Measurements from ENCODE around the gene COL25A1.

Gene COL25A1

DNA sequence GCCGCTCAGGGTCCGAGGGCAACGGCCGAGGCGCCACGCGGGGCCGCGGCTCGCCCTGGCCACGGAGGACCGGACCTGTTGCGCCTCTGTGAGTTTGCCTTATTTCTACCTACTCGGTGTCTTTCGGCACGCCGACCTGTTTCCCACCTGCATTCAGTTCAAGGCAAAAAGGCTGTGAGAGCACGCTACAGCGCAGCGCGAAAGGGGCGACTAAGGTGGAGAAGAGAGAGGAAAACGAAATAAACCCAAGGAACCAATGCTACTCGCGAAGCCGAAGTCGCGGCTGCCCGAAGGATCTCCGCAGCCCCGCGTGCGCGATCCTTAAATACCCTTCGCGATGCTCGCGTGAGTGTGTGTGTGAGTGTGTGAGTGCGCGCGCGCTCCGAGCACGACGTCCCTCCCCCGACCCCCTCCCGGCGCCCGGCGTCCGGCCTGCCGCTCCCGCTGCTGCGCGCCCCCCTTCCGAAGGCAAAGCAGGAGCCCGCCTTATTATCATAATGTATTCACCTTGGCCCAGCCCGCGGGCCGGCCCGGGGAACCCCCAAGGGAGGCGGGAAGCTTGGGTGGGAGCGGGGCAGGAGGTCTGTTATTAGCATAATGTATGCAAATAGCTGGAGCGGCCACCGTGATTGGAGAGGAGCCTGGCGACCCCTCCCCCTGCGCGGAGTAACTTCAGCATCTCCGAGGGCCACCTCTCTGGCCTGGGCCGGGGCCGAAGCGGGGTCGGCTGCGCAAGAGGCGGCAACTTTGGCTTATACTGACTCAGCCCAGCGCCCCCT lies at the start of gene COL25A1:
TSS of gene COL25A1 (minus strand) at position 298 of the 779 bp plus-strand sequence.
- DNase-seq = no peak

DNA sequence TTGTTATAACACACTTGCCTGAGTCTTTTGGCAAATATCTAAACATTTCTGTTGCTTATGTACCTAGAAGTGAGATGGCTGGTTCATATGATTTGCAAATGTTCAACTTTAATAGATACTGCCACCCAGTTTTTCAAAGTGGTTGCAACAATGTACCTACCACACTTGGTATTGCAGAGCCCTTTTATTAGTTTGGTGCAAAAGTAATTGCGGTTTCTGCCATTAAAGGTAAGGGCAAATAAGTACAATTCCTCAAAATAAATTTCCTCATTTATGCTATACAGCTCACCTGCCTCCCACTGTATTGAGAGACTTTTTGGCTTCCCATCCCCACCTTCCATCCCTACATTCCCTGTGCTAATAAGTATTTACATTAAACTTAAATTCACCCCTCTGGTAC lies 47.7 kb upstream of the COL25A1 start:
- DNase-seq = no peak

DNA sequence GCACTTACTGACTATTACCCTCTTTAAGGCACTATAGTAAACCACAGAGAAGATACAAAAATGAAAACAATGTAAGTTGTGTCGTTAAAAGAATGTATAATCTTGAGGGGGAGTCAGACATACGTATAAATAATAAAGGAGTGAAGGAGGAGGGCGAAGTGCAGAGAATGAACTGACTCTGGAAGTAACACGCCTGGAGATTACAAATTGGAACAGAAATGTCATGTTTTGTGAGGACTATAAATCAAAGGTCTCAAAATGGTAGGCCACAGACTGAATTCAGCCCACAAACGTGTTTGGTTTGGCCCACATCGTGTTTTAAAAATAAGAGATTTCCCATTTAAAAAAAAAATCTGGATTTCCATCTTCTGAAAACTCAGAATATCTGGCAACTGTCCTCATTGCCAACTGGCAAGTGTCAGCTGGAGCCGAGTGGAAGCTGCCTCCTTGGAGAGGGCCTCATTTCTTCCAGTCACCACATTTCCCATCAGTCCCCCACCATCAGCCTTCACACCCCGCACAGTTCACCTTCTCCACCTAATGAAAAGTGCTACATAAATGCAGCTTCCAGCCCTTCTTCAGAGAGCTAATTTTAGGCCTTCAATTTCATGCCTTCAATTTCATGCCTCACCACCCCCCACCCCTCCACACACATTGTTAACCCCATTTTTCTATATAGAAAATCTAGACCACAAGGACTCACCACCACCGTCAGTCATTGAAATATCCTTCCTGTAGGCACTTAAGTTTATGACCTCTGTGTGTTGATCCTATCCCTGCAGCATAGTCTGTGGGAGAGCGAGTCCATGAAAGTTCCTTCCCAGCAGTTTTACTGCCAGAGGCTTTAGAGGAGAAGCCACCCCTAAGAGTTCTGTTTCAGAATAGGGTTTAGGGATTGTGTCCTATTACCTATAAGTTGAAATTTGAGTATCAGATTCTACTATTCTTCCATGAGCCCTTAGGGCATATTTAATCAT lies 32.0 kb upstream of the COL25A1 start:
- no peak for DNase-seq

DNA sequence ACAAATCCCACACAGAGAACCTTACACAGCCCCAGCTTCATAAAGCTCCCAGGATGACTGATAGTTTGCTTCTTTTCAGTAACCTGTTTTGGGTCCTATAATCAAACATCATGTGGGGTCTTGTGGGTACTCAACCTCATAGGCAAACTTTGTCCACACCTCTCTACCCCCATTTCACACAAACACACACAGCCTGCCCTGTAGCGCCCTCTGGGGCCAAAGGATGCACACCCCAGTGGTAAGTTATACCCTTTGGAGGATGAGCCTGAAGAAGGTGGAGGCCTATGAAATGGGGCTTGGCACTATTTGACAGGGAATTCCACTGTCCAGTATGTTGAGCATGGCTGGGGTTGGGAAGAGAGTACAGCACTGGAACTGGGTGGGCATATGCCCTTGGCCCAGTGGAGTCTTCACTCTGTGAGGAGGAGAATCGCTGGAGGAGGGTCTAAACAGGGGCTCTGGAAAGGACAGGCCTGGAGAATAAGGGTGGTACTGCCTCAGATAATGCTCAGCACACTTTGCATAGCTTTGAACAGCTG lies 30.5 kb upstream of the COL25A1 start:
- no peak for DNase-seq

DNA sequence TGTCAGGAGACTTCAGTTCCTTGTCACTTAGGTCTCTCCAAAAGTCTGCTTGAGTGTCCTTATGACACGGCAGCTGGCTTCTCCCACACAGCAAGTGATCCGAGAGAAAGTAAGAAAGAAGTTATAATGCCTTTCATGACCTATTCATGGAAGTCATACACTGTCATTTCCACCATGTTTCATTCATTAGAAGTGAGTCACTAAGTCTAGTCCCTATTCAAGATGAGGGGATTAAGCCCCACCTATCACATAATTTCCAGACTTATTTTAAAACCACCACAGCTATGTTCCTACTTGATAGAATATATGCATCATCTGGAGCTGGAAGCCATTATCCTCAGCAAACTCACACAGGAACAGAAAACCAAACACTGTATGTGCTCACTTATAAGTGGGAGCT lies 25.2 kb upstream of the COL25A1 start:
- DNase-seq = no peak

DNA sequence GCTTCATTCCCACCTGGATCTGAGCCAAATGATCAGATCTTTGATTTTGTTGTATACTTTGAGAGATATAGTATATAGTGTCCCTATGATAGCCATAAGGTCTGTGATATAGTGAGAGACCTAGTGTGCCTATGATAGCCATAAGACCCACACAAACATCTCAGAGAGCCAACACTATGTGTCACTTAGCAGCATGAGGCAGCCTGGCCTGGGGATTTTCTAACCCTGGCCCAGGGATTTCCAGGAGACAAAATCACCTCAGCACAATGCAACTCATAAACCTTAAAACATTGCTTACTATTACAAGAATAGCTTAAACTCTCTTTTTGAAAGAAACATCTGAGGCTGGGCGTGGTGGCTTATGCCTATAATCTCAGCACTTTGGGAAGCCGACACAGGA lies 23.2 kb upstream of the COL25A1 start:
- DNase-seq = no peak

DNA sequence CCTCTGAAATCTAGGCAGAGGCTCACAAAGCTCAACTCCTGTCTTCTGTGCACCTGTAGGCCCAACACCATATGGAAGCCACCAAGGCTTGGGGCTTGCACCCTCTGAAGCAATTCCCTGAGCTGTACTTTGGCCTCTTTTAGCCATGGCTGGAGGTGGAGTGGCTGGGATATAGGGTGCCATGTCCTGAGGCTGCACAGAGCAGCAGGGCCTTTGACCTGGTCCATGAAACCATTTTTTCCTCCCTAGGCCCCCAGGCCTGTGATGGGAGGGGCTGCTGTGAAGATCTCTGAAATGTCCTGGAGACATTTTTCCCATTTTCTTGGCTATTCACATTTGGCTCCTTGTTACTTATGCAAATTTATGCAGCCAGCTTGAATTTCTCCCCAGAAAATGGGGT lies 20.9 kb upstream of the COL25A1 start:
- DNase-seq = no peak

DNA sequence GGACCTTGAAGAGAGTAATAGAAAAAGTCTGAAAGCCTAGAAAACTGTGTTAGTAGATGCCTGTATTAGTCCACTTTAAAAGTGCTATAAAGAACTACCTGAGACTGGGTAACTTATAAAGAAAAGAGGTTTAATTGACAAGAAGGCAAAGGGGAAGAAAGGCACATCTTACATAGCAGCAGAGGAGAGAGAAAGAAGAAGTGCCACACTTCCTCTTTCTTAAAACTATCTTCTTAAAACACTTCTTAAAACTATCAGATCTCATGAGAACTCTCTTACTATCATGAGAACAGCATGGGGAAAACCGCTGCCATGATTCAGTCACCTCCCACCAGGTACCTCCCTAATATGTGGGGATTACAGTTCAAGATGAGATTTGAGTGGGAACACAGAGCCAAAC lies 18.8 kb upstream of the COL25A1 start:
- no peak for DNase-seq

DNA sequence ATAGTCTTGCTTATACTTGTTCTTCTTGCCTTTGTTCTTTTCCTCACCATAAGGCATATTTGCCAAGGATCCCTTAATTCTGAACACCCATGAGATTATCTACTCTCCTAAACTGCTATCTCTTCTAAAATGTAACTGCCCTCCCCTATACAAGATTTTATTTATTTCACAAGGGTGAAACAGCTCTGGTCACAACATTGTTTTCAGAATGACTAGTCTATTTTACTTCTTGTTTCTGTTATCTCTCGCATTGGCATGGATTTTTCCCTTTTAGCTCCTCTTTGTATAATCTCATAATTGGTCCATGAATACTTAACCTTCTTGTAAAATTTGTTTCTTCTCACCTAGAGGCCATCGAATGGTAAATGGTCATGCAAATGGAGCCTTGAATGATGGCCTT lies 17.2 kb upstream of the COL25A1 start:
- DNase-seq = no peak

DNA sequence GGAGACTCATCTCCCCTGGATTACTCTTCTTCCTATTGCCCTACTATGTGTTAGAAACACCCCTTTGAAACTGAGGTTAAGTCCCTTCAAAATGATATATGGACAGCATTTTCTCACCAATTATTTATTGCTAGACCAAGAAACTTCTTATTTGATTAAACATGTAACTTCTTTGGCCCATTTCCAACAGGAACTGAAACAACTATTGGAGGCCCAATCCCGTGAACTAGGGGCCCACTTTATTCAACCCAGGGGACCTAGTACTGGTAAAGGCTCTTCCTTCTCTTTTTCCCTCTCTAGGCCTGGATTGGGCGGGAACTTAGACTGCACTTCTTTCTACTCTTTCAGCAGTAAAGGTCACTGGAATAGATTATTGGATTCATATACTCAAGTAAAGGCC lies 16.7 kb upstream of the COL25A1 start:
- DNase-seq = no peak

DNA sequence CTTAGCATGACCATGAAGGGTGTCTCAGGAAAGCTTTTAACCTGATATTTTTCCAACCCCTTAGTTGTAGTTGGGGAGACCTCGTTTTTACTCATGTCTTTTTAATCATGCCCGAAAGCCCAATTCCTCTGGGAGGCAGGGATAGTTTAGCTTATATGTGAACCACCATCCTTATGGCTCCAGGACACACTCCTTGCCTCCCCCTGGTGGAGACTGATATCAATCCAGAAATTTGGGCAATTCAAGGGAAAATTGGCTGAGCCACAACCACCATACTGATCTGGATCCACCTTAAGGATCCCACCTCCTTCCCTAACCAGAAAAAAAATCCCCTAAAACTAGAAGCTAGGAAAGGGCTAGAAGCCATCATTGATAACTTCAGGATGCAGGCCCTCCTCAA lies 13.4 kb upstream of the COL25A1 start:
- no peak for DNase-seq

DNA sequence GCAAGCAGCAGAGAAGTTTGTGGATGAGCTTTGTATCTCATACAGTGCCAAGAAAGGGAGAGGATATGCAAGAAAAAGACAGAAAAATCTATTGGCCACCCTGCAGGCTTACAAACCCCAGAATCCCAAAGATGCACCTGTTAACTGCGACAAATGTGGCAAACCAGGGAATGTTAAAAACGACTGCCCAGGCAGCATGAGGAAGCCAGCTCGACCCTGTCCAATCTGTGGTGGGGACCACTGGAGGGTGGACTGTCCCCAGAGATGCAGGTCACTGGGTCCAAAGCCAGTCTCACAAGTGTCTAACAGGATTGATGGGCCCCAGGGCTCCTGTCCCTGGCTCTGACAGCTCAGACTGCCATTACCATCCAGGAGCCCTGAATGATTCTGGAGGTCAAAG lies 12.9 kb upstream of the COL25A1 start:
- DNase-seq = no peak

DNA sequence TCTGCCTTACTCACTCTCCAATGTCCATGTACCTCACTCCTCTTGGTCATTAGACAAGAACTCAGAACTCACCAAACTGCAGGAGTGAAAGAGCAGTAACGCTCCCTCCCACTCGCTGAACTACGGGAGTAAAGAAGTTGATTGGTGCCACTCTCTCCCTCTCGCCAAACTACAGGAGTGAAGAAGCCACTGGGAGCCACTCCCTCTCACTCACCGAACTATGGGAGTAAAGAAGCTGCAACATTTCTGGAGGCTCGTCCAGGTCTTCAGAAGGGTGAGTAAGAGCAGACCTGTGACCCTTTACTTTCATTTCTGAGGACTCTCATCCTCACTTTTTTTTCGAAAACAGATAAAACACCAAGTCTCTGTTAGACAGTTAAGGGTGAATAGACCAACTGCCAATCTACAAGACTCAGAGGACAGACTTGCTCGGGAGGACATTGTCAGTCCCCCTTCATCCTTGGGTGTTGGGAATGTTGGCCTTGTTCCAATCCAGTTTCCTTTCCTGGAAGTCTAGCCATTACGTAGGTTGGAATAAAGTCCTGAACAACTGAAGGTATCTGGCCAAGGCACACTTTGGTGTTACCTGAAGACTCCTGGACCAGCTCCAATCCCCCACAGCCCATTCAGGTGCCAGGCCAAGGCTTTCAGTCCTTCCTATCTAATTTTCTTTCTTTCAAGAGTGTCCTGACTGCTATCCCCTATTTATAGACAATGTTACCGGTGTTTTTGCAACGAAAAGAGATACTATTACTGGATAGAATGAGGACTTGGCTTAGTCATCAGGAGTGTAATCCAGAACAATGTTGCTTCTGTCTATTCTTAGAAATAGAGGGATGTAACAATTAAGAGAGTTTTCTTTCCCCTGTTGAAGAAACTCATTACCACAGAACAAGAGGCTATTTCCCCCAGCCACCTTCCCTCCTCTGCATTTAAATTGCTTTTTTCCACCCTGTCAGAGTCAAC lies 11.0 kb upstream of the COL25A1 start:
- no peak for DNase-seq

DNA sequence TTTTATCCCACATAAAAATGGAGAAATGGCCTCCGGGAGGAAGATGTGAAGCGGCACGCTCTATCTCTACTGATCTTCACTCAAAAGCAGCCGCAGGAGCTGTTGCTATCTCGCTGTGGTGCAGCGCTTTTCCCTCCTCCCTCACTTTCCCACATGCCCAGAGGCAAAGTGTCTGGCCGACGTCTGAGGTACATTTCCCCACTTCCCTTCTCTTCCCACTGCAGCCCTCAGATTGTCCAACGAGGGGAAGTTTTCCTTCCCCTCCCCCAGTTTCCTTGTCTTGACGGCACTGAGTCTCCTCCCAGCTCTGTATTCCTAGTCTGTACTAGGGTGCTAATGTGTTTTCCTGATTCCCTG lies 660 bp upstream of the COL25A1 start:
- DNase-seq = no peak

DNA sequence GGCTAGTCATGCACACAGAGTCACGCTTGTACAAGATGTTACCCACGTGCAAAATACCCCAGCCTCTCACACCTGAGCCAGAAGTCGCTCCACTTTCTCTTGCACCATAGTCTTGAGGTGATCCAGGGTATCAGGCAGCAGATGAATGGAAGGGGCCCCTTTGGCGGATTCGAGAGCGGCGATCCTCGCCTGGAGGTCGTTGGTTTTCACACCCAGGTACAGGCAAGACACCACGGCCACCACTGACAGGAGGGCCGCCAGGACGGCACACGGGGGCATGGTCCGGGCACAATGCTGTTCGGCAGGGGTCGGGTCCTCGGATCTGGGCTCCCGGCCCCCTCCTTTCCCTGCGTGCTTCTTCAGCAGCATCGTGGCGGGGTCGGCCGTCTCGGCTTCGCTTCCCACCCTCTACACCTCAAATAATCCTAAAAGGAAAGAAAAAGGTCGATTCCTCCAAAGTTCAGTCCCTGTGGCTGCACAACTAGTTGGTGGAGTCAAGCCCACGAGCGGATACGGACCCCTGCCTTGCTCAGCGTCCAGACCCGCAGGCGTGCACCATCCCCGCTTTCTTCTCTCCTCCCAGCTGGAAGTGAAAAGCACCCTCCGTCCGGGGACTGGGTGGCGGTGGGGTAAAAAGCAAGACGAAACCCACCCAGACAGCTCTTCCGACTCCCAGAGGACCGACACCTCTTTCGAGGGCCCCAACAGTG lies 652 bp downstream of the COL25A1 start:
- DNase-seq = no peak

DNA sequence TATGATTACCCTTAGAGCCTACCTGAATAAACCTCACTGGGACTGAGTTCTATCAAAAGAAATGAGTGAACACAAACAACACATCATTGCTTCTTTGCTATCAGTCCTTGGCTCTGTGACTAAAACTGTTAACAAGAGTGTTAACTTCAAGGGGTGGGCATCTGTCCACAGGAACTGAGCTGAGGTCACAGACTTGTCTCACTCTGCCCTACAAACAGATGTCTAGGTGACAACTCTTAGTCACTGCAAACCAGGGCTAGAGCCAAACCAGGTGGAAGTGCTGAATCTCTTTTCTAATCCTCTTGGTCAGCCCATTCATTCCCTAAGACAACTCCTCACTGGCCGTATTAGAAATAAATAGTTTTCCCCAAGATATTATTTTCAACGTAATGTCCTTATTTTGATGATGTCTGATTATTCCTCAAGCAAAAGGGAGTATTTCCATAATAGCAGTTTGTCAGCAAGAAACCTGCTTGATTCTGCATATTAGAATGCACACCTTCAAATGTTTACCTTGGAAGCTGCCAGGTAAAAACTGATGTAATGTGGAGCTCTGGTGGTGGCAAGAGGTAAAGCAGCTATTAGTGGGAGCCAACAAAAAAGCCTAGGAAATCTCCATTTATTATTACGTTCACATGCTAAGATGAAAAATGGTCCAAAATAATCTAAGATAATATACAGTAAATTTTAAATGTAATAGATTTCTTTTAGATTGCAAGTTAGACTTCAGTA lies 4.0 kb downstream of the COL25A1 start:
- DNase-seq = no peak

DNA sequence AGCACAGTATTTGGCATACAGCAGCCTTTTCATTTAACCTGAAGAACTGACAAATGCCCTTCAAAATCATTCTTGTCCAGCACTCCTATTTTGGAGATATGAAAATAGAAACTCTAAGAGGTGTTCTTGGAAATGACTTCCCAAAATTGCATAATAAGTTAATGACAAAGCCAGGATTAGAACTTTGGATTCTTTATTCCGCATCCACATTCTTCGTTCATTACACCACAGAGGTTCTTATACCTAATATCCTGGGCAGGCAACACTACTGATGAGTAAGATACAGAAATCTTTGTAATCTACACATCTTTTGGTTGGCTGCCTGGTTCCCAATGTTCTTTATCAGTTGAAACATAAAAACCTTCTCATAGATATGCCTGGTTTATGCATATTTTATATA lies 5.9 kb downstream of the COL25A1 start:
- no peak for DNase-seq

DNA sequence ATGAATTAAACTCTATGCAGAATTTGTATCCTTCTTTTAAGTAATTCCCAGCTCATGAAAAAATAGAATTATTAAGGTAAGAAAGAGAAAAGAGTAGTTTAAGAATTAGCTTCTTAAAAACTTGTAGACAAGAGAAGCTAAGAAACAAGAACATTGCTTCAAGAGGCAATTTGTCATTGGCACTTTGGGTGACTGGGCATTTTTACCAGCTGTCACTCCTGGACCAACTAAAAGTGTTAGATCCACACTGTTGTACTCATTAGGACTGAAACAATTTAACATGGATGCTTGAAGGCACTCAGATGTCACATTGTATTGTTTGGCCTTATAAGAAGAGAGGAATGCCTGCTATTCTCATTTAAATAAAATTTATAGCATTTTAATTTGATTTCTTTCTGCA lies 7.4 kb downstream of the COL25A1 start:
- no peak for DNase-seq

DNA sequence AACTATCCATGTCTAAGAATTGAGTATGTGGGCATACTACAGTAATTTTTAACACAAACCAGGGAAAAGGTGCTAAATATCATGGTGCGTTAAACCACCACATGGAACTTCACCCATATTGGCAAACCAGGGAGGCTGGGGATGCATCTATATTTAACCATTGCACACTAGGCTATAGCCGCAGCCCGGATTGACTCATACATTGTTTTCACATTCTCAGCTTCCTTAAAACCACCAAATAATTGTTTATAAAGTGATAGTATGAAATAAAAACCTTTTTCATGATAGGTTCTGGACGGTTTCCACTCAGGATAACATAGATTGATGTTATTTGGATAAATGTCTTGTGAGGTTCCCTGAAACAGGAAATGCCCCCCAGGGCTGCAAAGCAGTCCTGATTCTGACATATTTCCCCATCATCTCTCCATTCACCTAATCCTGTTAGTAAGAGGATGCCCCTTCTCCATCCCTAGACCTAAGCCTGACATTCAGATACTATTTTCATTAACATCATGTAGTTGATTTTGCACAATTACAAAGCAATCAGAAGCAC lies 7.9 kb downstream of the COL25A1 start:
- no peak for DNase-seq

DNA sequence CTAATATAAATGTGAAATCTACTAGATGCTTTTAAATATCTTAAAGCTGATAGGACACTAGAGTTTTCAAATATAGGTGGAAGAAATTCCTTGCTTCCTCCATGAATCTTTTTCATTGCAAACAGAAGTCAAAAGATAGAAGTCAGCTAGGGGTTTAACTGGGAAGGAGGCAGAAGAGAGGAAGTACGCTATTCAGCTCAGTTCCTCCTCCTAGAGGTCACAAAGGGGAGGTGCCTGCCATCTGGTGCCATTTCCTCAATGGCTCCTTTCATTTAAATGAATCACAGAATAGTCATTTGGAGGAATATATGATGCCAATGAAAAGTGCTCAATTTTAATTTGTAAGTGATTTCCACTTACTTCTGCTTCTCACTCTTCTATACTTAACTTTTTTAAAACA lies 8.5 kb downstream of the COL25A1 start:
- DNase-seq = no peak

DNA sequence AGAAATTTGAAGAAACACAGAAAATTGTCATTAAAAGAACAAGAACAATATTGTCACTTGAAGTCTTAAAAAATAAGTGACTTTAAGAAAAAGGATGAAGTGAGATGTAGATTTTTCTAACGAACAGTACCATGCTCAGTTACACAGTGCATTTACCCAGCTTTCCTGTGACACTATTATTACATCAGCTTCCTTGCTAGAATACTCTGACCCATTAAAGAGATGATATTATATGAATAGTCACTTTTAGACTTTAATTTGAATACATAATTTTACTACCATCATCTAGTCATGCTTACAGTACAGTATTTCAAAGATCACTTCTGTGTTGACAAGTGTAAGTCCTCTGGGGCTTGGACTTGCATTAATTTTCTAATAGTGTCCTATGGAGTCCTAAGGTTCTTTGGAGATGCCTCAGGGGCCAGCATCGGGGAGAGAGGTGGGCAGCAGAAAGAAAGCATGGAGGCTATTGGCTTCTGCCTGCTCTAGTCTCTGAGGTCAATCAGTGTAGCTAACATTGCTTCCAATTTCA lies 10.7 kb downstream of the COL25A1 start:
- no peak for DNase-seq
